Activated CD4-positive, alpha-beta memory T cell treated with anti-CD3 and anti-CD28 coated beads, Interleukin-2, amount 10 ng/mL, durations not matched to agents 7 days and 5 days (primary cell): ENCODE measurements around the gene PRIMPOL. TPM values are rescaled to one million over a fixed set of nuclear protein-coding genes. Genes with fewer than 3 reads are reported as not detected.
"Not testable (repeated sequence)": the region's sequence is repeated elsewhere in the genome, so short reads cannot be mapped to it uniquely, and the experiment has no call there.

Experiments used
- CTCF ChIA-PET: fragments of 350-600 bp; sonication (Branson Sonifier 250); formaldehyde crosslinking; loops from one replicate; lab custom pipeline; 2021; ENCODE audit warnings: antibody characterized with exemption, inconsistent platforms; lab: Charles Lee
- POLR2A ChIA-PET: fragments of 350-600 bp; sonication (Branson Sonifier 250); formaldehyde crosslinking; loops from one replicate; lab custom pipeline; 2021; ENCODE audit warnings: antibody characterized with exemption; lab: Charles Lee
- DNase-seq: peaks from one replicate; pipeline ENCODE4 v3.0.0-alpha.2; 2020
- H3K27ac Mint-ChIP-seq: one replicate; pipeline ENCODE4 v1.8.0; 2021; ENCODE audit warnings: mild to moderate bottlenecking, mixed read lengths
- H3K27me3 Mint-ChIP-seq: one replicate; pipeline ENCODE4 v1.8.0; 2021; ENCODE audit warnings: mixed read lengths
- H3K36me3 Mint-ChIP-seq: one replicate; pipeline ENCODE4 v1.8.0; 2021; ENCODE audit warnings: low read depth, mixed read lengths
- H3K4me1 Mint-ChIP-seq: one replicate; pipeline ENCODE4 v1.8.0; 2021; ENCODE audit warnings: mixed read lengths
- H3K4me3 Mint-ChIP-seq: one replicate; pipeline ENCODE4 v1.8.0; 2021; ENCODE audit warnings: mild to moderate bottlenecking, mixed read lengths
- H3K9me3 Mint-ChIP-seq: one replicate; pipeline ENCODE4 v1.8.0; 2021; ENCODE audit warnings: mixed read lengths
- total RNA-seq, 2 experiments: library from RNA; stranded (reverse); gene quantifications; one replicate each; pipeline ENCODE4 v1.2.3, GENCODE V29; 2021

The PRIMPOL gene
- 10 to 100 TPM; 19.2 to 23.4 TPM for total RNA-seq

DNA sequence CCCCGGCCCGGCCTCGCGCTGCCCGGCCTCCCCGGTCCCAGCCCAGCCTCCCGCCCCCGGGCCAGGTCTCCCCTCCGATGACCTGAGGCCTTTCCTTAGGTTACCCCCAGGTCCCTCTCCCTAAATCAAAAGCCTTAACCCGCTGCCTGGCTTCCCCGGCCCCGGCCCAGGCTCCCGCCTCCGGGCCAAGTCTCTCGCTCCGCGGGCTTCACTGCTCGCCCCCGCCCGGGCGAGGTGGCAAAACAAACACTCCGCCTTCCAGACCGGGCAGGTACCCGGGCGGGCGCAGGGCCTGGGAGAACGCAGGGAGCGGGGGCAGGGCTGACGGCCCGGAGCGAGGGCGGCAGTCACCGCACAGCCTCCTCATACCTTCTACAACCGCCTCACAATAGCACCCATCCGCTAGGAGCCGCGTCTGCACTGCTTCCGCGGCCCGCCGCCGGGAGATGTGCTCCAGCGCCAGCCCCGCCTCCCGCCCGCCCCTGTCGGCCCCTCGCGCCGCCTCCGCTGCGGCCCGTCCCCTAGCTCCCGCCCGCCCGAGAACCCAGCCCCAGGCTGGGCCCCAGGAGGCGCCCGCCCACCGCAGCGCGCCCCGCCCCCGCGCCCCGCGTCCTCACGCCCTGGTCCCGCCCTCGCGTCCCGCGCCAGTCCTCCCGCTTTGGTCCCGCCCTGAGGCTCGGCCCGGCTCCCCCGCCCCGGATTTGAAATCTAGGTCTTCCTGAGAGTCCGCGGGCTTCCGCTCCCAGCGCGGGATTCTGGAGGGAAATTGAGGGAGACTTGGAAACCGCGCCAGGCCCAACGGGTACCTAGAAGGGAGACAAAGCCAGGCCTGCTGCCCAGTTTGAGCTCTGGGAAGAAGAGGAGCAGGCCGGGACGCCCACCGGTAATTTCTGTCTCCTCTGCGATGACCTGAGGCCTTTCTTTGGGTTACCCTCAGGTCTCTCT is at the start of gene PRIMPOL, which contains the start of gene CASP3:
Gene PRIMPOL (plus strand): TSS at position 713 of the 945 bp plus-strand sequence. CDS start 7,403 bp downstream, outside the sequence.
Gene CASP3 (minus strand): TSS at position 422 of the 945 bp plus-strand sequence. CDS start 10,994 bp downstream, outside the sequence.
- Mint-ChIP-seq H3K4me3 (peak within 1 kb of the TSS; percentile 91), H3K27me3 (no peaks in the 10 kb centered on the region), H3K36me3 (peaks cover 53% of the 10 kb centered on the region), H3K9me3 (no peaks in the 10 kb centered on the region), H3K27ac (peak within 1 kb of the TSS; percentile 89), H3K4me1 (peaks cover 63% of the 10 kb centered on the region)
- ChIA-PET POLR2A (interaction anchor here (0.5 to 4.4 kb wide), 34 partner anchors 10 to 746 kb away, joined by 3 to 103 read pairs (median 5); partner anchors contain the start of genes ACSL1, CENPU, IRF2 and LRP2BP), CTCF (interaction anchor here (0.6 to 4.3 kb wide), 22 partner anchors 11 to 485 kb away, joined by 3 to 48 read pairs (median 4); partner anchors contain the start of gene CENPU)
- DNase-seq = peak; percentile 97

DNA sequence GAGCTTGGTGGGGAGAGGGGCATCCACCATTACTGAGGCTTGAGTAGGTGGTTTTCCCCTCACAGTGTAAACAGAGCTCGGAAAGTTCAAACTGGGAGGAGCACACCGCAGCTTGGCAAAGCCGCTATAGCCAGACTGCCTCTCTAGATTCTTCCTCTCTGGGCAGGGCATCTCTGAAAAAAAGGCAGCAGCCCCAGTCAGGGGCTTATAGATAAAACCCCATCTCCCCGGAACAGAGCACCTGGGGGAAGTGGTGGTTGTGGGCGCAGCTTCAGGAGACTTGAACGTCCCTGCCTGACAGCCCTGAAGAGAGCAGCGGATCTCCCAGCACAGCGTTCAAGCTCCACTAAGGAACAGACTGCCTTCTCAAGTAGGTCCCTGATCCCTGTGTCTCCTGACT is 48.6 kb upstream of the PRIMPOL start:
- DNase-seq, H3K4me3 Mint-ChIP-seq, H3K27ac Mint-ChIP-seq, H3K4me1 Mint-ChIP-seq, CTCF ChIA-PET, H3K36me3 Mint-ChIP-seq: not testable (repeated sequence)
- Mint-ChIP-seq H3K27me3 (peaks cover 37% of the 10 kb centered on the region), H3K9me3 (peaks cover 19% of the 10 kb centered on the region)
- POLR2A ChIA-PET = interaction anchor here (0.6 kb wide), 1 partner anchor 90 kb away, joined by 3 read pairs; no protein-coding TSS in a partner anchor

DNA sequence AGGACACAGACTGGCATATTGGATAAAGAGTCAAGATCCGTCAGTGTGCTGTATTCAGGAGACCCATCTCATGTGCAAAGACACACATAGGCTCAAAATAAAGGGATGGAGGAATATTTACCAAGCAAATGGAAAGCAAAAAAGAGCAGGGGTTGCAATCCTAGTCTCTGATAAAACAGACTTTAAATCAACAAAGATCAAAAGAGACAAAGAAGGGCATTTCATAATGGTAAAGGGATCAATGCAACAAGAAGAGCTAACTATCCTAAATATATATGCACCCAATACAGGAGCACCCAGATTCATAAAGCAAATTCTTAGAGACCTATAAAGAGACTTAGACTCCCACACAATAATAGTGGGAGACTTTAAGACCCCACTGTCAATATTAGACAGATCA is 46.7 kb upstream of the PRIMPOL start:
- H3K4me3 Mint-ChIP-seq, DNase-seq, CTCF ChIA-PET, POLR2A ChIA-PET, H3K36me3 Mint-ChIP-seq, H3K4me1 Mint-ChIP-seq, H3K27ac Mint-ChIP-seq: not testable (repeated sequence)
- H3K9me3 Mint-ChIP-seq = peaks cover 24% of the 10 kb centered on the region
- H3K27me3 Mint-ChIP-seq = peaks cover 44% of the 10 kb centered on the region

DNA sequence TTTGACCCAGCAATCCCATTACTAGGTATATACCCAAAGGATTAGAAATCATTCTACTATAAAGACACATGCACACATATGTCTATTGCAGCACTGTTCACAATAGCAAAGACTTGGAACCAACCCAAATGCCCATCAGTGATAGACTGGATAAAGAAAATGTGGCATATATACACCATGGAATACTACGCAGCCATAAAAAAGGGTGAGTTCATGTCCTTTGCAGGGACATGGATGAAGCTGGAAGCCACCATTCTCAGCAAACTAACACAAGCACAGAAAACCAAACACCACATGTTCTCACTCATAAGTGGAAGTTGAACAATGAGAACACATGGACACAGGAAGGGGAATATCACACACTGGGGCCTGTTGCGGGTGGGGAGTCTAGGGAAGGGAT is 42.1 kb upstream of the PRIMPOL start:
- CTCF ChIA-PET, H3K27ac Mint-ChIP-seq, DNase-seq, H3K4me3 Mint-ChIP-seq, H3K4me1 Mint-ChIP-seq, POLR2A ChIA-PET, H3K36me3 Mint-ChIP-seq: not testable (repeated sequence)
- H3K27me3 Mint-ChIP-seq = peaks cover 26% of the 10 kb centered on the region
- peaks cover 20% of the 10 kb centered on the region for H3K9me3 Mint-ChIP-seq

- no peak overlapping the region for H3K27ac Mint-ChIP-seq
- H3K9me3 Mint-ChIP-seq = peaks cover 12% of the 10 kb centered on the region
- peaks cover 11% of the 10 kb centered on the region for H3K36me3 Mint-ChIP-seq
- CTCF ChIA-PET = interaction anchor here (1.3 kb wide), 1 partner anchor 37 kb away, joined by 3 read pairs; no protein-coding TSS in a partner anchor
- H3K4me3 Mint-ChIP-seq = no peak overlapping the region
- POLR2A ChIA-PET = no interaction called here
- H3K4me1 Mint-ChIP-seq = no peaks in the 10 kb centered on the region
- H3K27me3 Mint-ChIP-seq = no peaks in the 10 kb centered on the region
- DNase-seq = no peak
Observed at GRCh38 chr4:184612074-184612473, 37.5 kb upstream of the PRIMPOL start.

DNA sequence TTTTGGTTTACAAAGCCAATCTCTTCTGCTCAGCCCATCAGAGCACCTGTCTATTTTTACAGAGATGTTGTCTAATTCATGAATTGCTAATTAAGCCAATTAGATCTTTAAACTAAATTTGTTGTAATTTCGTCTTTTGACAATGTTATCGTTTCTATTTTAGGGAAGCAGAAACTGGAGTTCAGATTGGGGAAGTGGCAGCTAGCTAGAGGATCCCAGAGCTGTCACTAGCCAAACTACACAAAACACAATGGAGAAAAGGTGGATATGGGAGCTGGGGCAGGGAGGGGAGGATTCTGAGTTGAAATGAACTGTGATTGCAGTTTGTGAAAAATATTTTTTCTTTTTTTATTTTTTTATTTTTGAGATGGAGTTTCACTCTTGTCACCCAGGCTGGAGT is 36.1 kb upstream of the PRIMPOL start:
- peaks cover 12% of the 10 kb centered on the region for H3K9me3 Mint-ChIP-seq

GRCh38 chr4:184614509-184614908 is 35.0 kb upstream of the PRIMPOL start:
- no peaks in the 10 kb centered on the region for H3K27me3 Mint-ChIP-seq
- peaks cover 11% of the 10 kb centered on the region for H3K36me3 Mint-ChIP-seq
- H3K4me3 Mint-ChIP-seq = no peak overlapping the region
- ChIA-PET POLR2A (no interaction called here), CTCF (interaction anchor here (0.6 kb wide), 1 partner anchor 353 kb away, joined by 4 read pairs; no protein-coding TSS in a partner anchor)
- H3K27ac Mint-ChIP-seq = no peak overlapping the region
- no peak for DNase-seq
- peaks cover 12% of the 10 kb centered on the region for H3K9me3 Mint-ChIP-seq
- H3K4me1 Mint-ChIP-seq = no peaks in the 10 kb centered on the region

More for the DNA sequence above, 36.1 kb upstream of the PRIMPOL start:
- Mint-ChIP-seq H3K4me1 (no peaks in the 10 kb centered on the region), H3K36me3 (peaks cover 11% of the 10 kb centered on the region), H3K4me3 (no peak overlapping the region), H3K27ac (no peak overlapping the region), H3K27me3 (no peaks in the 10 kb centered on the region)
- POLR2A ChIA-PET = no interaction called here
- no peak for DNase-seq
- CTCF ChIA-PET = no interaction called here

DNA sequence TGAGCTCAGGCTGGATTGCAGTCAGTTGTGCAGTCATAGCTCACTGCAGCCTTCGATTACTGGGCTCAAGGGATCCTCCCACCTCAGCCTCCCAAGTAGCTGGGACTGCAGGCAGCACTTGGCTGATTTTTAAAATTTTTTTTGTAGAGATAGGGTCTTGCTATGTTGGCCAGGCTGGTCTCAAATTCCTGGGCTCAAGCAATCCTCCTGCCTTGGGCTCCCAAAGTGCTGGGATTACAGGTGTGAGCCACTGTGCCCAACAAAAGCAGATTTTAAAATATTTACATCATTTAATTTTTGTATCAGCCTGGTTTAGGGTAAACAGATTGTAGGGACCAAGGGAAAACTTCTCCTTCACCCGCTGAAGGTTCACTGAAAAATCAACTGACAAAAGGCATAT is 33.4 kb upstream of the PRIMPOL start:
- DNase-seq, H3K27ac Mint-ChIP-seq, H3K4me1 Mint-ChIP-seq, H3K4me3 Mint-ChIP-seq, POLR2A ChIA-PET, H3K27me3 Mint-ChIP-seq, CTCF ChIA-PET: not testable (repeated sequence)
- peaks cover 11% of the 10 kb centered on the region for H3K36me3 Mint-ChIP-seq
- H3K9me3 Mint-ChIP-seq = peaks cover 12% of the 10 kb centered on the region

DNA sequence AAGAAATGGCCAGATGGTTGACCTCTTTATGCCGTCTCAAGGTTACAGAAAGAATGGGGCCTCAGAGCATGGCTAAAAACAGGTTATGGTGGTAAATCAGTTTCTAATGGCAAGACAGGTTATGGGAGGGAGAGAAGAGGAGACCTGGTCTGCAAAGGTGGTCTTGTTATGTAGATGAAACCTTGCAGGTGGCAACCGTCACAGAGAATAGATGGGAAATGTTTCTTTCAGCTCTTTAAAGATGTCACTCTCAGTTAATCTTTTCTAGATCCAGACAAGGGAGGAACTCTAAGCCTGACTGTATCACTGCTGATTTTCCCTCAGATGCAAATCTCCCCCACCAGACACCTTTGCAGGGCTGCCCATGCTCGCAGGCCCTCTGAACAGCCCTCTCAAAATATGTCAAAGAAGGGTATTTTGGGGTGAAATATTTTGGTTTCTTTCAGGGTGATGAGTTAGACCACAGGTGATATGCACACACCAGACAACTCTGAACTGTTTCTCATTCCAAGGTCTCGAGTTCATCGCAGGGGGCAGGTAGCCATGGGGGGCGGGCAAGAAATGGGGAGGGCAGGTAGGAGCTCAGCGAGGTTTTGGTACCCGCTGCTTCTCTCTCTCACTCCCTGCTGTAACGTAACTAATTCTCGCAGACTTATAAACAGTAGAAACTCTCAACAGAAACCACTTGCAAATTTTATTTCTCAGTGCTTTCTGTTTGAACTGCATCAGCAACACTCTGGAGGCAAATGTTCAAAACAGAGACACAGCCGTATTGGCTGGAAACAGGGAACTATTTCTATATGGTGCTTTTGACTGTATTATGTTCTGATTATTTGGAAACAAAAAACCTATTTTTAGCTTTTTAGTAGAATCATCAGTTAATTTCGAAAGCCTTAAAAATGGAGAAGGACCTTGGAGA is 32.6 kb upstream of the PRIMPOL start:
- H3K27me3 Mint-ChIP-seq = no peaks in the 10 kb centered on the region
- POLR2A ChIA-PET = no interaction called here
- H3K4me1 Mint-ChIP-seq = no peaks in the 10 kb centered on the region
- H3K9me3 Mint-ChIP-seq = peaks cover 12% of the 10 kb centered on the region
- no peak overlapping the region for H3K27ac Mint-ChIP-seq
- peaks cover 11% of the 10 kb centered on the region for H3K36me3 Mint-ChIP-seq
- H3K4me3 Mint-ChIP-seq = no peak overlapping the region
- CTCF ChIA-PET = no interaction called here
- DNase-seq = no peak

GRCh38 chr4:184617600-184618196 is 31.8 kb upstream of the PRIMPOL start:
- ChIA-PET POLR2A (no interaction called here), CTCF (no interaction called here)
- Mint-ChIP-seq H3K9me3 (peaks cover 12% of the 10 kb centered on the region), H3K36me3 (peaks cover 11% of the 10 kb centered on the region), H3K27ac (no peak overlapping the region), H3K27me3 (no peaks in the 10 kb centered on the region), H3K4me3 (no peak overlapping the region), H3K4me1 (no peaks in the 10 kb centered on the region)
- no peak for DNase-seq

GRCh38 chr4:184620212-184620867 is 29.2 kb upstream of the PRIMPOL start:
- no peak for DNase-seq
- Mint-ChIP-seq H3K4me1 (peaks cover 10% of the 10 kb centered on the region), H3K27ac (no peak overlapping the region), H3K27me3 (no peaks in the 10 kb centered on the region), H3K36me3 (peaks cover 18% of the 10 kb centered on the region), H3K4me3 (no peak overlapping the region), H3K9me3 (peaks cover 1% of the 10 kb centered on the region)
- POLR2A ChIA-PET = no interaction called here
- CTCF ChIA-PET = interaction anchor here (0.6 to 0.7 kb wide), 2 partner anchors 81 to 132 kb away, joined by 4 read pairs; no protein-coding TSS in a partner anchor

- no peak overlapping the region for H3K27ac Mint-ChIP-seq
- CTCF ChIA-PET = no interaction called here
- no peaks in the 10 kb centered on the region for H3K27me3 Mint-ChIP-seq
- H3K9me3 Mint-ChIP-seq = no peaks in the 10 kb centered on the region
- no peak for DNase-seq
- POLR2A ChIA-PET = no interaction called here
- no peak overlapping the region for H3K4me3 Mint-ChIP-seq
- peaks cover 27% of the 10 kb centered on the region for H3K36me3 Mint-ChIP-seq
- peaks cover 19% of the 10 kb centered on the region for H3K4me1 Mint-ChIP-seq
Observed at GRCh38 chr4:184621518-184621917, 28.0 kb upstream of the PRIMPOL start.
